Measurements from ENCODE around the gene GLRX. TPM values are rescaled to one million over a fixed set of nuclear protein-coding genes. Genes with fewer than 3 reads are reported as not detected.
A peak's percentile ranks its signal among the peaks of the same experiment; 100 is the strongest.

Gene GLRX
- total RNA-seq, 1 experiment from 2014 or later, result 27.3 TPM

GRCh38 chr5:95858661-95859595 lies 36.4 kb upstream of the GLRX start:
- TF ChIP-seq, protein P1, sequence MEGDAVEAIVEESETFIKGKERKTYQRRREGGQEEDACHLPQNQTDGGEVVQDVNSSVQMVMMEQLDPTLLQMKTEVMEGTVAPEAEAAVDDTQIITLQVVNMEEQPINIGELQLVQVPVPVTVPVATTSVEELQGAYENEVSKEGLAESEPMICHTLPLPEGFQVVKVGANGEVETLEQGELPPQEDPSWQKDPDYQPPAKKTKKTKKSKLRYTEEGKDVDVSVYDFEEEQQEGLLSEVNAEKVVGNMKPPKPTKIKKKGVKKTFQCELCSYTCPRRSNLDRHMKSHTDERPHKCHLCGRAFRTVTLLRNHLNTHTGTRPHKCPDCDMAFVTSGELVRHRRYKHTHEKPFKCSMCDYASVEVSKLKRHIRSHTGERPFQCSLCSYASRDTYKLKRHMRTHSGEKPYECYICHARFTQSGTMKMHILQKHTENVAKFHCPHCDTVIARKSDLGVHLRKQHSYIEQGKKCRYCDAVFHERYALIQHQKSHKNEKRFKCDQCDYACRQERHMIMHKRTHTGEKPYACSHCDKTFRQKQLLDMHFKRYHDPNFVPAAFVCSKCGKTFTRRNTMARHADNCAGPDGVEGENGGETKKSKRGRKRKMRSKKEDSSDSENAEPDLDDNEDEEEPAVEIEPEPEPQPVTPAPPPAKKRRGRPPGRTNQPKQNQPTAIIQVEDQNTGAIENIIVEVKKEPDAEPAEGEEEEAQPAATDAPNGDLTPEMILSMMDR (conservative IDR thresholded peaks at IDR 0.05; ENCODE audit: low read depth, low read length), result peak; percentile 99
- TF ChIP-seq EZH2 (IDR thresholded peaks at IDR 0.05; ENCODE audit: borderline replicate concordance, low read depth, low read length, poor library complexity, severe bottlenecking), result no peak
- no peak overlapping the region for H3K27ac ChIP-seq (ENCODE audit: low read depth, low read length, poor library complexity, severe bottlenecking)
- no TSS peak for BruUV-seq (replicated peaks)

DNA sequence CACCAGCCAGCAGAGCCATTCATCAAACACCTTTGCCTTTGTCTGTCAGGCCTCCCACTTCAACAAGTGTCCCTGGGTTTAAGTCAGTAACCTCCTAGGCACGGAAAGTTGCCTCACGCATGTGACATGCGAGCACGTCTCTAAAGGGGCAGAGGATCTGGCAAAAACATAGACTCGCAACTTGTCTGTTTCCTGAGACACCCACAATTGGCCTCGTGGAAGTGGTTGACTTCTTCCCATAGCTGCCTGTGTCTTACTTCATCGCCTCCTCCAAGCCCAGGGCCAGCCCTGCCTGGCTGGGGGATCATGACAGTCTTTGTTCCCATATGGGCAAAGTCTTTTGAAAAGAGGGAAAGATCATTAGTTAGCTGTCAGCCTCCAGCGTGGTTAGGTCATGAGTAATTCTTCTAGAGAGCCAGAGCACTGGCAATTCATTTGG lies 35.5 kb upstream of the GLRX start:
- no peaks in the 10 kb centered on the region for H3K27me3 ChIP-seq (replicated peaks; ENCODE audit: insufficient read depth, low read depth, low read length, poor library complexity)
- H3K36me3 ChIP-seq (ENCODE audit: insufficient read depth, low read length, poor library complexity, severe bottlenecking), result no peaks in the 10 kb centered on the region
- no peaks in the 10 kb centered on the region for H3K9me3 ChIP-seq (ENCODE audit: low read depth, low read length, poor library complexity, severe bottlenecking)
- H3K4me3 ChIP-seq (ENCODE audit: low read depth, low read length, poor library complexity, severe bottlenecking), result no peak overlapping the region
- no peak for TF ChIP-seq EZH2 (IDR thresholded peaks at IDR 0.05; ENCODE audit: borderline replicate concordance, low read depth, low read length, poor library complexity, severe bottlenecking)
- TF ChIP-seq, protein P1 (conservative IDR thresholded peaks at IDR 0.05; ENCODE audit: low read depth, low read length), result no peak
- no peak for DNase-seq (ENCODE audit: low spot score)
- no peak overlapping the region for H3K27ac ChIP-seq (ENCODE audit: low read depth, low read length, poor library complexity, severe bottlenecking)
- peaks cover 9% of the 10 kb centered on the region for H3K4me1 ChIP-seq (ENCODE audit: insufficient read depth, low read length, poor library complexity, severe bottlenecking)
- POLR2A ChIA-PET (ENCODE audit: low non-redundant PET), result no interaction called here
- CTCF ChIA-PET, result interaction anchor here (2.0 kb wide), 1 partner anchor 478 kb away, joined by 10 read pairs; no protein-coding TSS in a partner anchor
- BruUV-seq (replicated peaks), result no TSS peak
- intact Hi-C loops (cut with micrococcal nuclease; ENCODE audit: unreplicated experiment), result loop anchor here (1.0 to 5.0 kb wide), 2 partner anchors 478 to 744 kb away; no protein-coding TSS in a partner anchor

More at GRCh38 chr5:95858661-95859595, 36.4 kb upstream of the GLRX start:
- intact Hi-C loops (cut with micrococcal nuclease; ENCODE audit: unreplicated experiment), result loop anchor here (1.0 to 5.0 kb wide), 2 partner anchors 477 to 743 kb away; no protein-coding TSS in a partner anchor
- Histone ChIP-seq H3K27me3 (replicated peaks; ENCODE audit: insufficient read depth, low read depth, low read length, poor library complexity) (no peaks in the 10 kb centered on the region), H3K4me1 (ENCODE audit: insufficient read depth, low read length, poor library complexity, severe bottlenecking) (peaks cover 18% of the 10 kb centered on the region), H3K9me3 (ENCODE audit: low read depth, low read length, poor library complexity, severe bottlenecking) (no peaks in the 10 kb centered on the region), H3K36me3 (ENCODE audit: insufficient read depth, low read length, poor library complexity, severe bottlenecking) (no peaks in the 10 kb centered on the region), H3K4me3 (ENCODE audit: low read depth, low read length, poor library complexity, severe bottlenecking) (peak overlapping the region; percentile 27)
- peak; percentile 92 for DNase-seq (ENCODE audit: low spot score)
- ChIA-PET CTCF (interaction anchor here (0.8 to 2.0 kb wide), 2 partner anchors 342 to 477 kb away, joined by 3 to 10 read pairs; no protein-coding TSS in a partner anchor), POLR2A (ENCODE audit: low non-redundant PET) (no interaction called here)

DNA sequence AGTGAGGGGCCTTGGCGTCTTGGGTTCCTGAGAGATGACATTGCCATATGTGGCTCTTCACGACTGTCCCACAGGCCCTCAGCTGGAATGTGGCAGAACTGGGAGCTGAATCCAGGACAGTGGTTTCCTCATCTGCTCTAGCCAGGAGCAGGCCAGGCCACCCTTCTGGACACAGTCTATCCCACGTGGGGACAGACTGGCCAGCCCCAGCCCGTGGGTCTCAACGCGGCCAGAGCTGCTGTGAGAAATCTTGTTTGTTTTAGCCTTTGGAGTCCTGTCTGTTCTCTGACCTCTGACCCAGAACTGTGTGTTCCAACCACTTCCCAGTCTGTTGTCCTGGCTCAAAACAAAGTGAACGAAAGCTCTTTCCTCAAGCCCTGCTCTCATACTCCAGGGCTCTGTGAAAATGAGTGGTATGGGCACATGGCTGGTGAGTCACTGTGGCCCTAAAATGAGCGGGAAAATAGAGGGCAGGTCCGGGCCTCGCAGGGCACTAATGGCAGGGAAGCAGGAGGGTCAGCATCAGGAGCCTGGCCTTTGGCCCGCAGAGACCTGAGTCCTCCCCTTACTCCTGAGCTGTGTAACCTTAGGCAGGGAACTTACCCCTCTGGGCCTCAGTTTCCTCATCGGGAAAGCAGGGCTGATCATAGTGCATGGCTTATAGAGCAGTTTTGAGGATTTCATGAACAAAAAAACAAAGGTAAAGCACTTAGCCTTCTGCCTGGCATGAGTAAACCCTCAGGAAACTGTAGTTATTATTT lies 34.8 kb upstream of the GLRX start:
- BruUV-seq (replicated peaks), result no TSS peak

More for the DNA sequence above, 34.8 kb upstream of the GLRX start:
- Histone ChIP-seq H3K27me3 (replicated peaks; ENCODE audit: insufficient read depth, low read depth, low read length, poor library complexity) (no peaks in the 10 kb centered on the region), H3K27ac (ENCODE audit: low read depth, low read length, poor library complexity, severe bottlenecking) (no peak overlapping the region), H3K9me3 (ENCODE audit: low read depth, low read length, poor library complexity, severe bottlenecking) (no peaks in the 10 kb centered on the region), H3K4me3 (ENCODE audit: low read depth, low read length, poor library complexity, severe bottlenecking) (no peak overlapping the region), H3K36me3 (ENCODE audit: insufficient read depth, low read length, poor library complexity, severe bottlenecking) (no peaks in the 10 kb centered on the region), H3K4me1 (ENCODE audit: insufficient read depth, low read length, poor library complexity, severe bottlenecking) (peaks cover 6% of the 10 kb centered on the region)
- intact Hi-C loops (cut with micrococcal nuclease; ENCODE audit: unreplicated experiment), result loop anchor here (5.0 kb wide), 1 partner anchor 745 kb away; no protein-coding TSS in a partner anchor
- TF ChIP-seq, protein P1 (conservative IDR thresholded peaks at IDR 0.05; ENCODE audit: low read depth, low read length), result no peak
- no peak for TF ChIP-seq EZH2 (IDR thresholded peaks at IDR 0.05; ENCODE audit: borderline replicate concordance, low read depth, low read length, poor library complexity, severe bottlenecking)
- CTCF ChIA-PET, result no interaction called here
- POLR2A ChIA-PET (ENCODE audit: low non-redundant PET), result no interaction called here
- no peak for DNase-seq (ENCODE audit: low spot score)

Measured in A673 (cell line).